Measurements from ENCODE around the gene RPS3. TPM values are rescaled to one million over a fixed set of nuclear protein-coding genes. Genes with fewer than 3 reads are reported as not detected.
A peak's percentile ranks its signal among the peaks of the same experiment; 100 is the strongest.

Gene RPS3
- total RNA-seq, 2 experiments from 2014 or later = 4,423 to 4,525 TPM

DNA sequence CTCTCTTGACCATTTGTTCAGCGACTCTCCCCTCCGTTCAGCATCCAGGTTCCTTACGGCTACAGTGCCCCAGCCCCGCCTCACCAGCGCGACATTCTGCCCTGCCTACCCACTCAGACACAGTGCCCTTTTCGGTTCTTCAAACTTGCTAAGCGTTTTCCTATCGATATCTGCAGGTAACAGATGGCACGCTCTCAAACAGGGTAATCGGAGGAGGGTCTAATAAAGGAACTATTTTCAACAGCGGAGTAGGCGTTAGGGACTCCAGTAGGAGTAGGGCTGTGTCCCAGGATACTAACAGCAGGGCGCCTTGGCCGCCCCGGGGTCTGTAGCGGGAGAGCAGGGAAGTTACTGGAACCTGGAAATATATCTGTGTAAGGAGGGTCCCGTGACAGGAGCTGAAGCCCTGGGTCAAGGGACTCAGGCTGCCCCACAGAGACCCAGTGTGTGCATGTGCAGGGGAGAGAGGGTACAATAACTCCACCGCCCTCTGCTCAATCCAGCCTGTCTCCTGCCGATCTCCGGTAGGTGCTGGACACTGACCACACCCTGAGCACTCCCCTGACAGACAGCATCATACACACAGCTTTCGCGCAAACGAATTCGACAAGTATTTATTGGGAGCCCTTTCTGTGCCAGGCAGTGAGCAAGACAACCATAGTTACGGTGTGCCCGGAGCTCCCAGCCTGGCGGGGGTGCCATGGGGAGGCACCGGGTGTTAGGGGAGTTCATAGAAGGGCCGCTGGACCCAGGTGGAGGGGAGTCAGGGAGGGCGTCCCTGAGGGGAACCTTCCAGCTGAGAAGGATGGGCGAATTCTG, 31.6 kb downstream of the RPS3 start:
- H3K4me3 Mint-ChIP-seq = peak overlapping the region; percentile 52
- no peak for DNase-seq
- POLR2A ChIA-PET = interaction anchor here (1.1 kb wide), 1 partner anchor 30 kb away, joined by 4 read pairs; no protein-coding TSS in a partner anchor
- CTCF ChIA-PET = interaction anchor here (0.8 to 1.9 kb wide), 8 partner anchors 13 to 102 kb away, joined by 3 to 6 read pairs (median 4); partner anchors contain the start of gene GDPD5
- peaks cover 7% of the 10 kb centered on the region for H3K9me3 Mint-ChIP-seq
- peaks cover 15% of the 10 kb centered on the region for H3K4me1 Mint-ChIP-seq (ENCODE audit: low read depth)
- intact Hi-C loops (cut with micrococcal nuclease) = loop anchor here (2.0 kb wide), 1 partner anchor 30 kb away; no protein-coding TSS in a partner anchor
- H3K27me3 Mint-ChIP-seq = peaks cover 36% of the 10 kb centered on the region
- no peak overlapping the region for H3K27ac Mint-ChIP-seq
- peaks cover 6% of the 10 kb centered on the region for H3K36me3 Mint-ChIP-seq

DNA sequence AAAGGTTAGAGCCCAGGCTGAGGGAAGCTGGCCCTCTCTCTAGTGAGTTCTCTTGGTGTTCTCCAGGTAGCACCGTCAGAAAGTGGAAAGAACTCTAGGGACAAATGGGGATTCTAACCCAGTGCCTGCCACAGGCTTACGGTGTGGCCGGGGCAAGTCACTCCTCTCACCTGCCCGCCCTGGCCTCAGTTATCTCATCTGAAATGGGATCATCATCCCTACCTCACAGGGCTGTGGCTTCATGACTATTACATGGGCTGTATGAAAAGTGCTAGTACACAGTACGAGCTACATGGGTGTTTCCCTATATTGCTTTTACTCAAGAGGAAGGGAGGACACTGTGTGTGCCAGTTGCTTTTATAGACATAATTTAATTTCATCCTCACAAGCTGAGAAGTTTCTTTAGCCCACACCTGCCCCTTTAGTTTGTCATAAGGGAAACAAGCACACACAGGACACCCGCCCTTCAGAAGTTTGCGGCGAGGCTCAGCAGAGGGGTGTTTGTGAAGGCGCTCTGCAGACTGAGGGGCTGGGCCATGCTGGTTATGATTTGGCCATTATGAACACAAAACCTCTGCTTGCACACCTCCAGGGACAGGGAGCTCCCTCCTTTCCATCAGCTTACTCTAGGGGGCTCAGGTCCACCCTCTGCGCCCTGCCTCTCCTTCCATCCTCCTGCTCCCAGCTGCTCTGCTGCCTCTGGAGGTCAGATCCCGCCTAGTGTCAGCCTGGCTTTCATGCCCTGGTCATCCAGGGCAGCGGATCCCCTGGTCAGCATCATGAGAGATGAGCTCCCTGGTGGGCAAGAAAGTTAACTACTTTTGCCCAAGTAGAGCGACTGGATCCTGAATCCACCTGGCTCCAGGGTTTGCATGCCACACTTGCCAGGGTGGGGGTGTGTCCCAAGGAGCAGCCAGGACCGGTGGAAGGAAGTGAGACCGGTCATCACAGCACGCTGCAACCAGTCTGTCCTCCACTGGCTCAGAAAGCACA, 32.5 kb downstream of the RPS3 start:
- CTCF ChIA-PET = interaction anchor here (0.8 to 1.9 kb wide), 6 partner anchors 24 to 101 kb away, joined by 3 to 4 read pairs (median 3); partner anchors contain the start of gene GDPD5
- Mint-ChIP-seq H3K4me1 (ENCODE audit: low read depth) (peaks cover 15% of the 10 kb centered on the region), H3K27ac (no peak overlapping the region), H3K4me3 (no peak overlapping the region), H3K27me3 (peaks cover 36% of the 10 kb centered on the region), H3K9me3 (peaks cover 7% of the 10 kb centered on the region), H3K36me3 (peaks cover 6% of the 10 kb centered on the region)
- POLR2A ChIA-PET = interaction anchor here (0.8 to 1.1 kb wide), 2 partner anchors 31 to 94 kb away, joined by 3 to 4 read pairs; partner anchors contain the start of gene GDPD5
- no peak for DNase-seq
- intact Hi-C loops (cut with micrococcal nuclease) = loop anchor here (2.0 kb wide), 1 partner anchor 31 kb away; no protein-coding TSS in a partner anchor

DNA sequence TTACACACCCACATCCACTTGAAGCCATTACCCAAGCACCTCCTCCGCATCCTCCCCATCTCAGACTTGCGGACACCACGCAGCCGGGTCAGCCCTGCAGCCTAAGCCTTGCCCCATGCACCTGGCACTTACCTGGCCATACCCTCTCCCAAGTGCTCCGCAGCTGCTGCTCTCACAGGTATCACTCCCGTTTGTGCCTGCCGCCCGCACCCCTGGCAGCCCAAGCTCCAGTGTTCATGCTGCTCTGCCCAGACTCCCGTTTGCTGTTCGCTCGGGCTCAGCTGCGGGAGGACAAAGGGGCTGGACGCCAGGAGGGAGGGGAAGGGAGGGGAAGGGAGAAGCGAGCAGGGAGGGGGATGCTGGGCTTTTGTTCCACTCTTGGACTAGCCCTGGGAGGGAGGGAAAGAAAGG, 33.6 kb downstream of the RPS3 start, which contains the start of gene KLHL35:
Gene KLHL35 (minus strand): TSS at position 293 of the 411 bp plus-strand sequence. CDS start 2,574 bp downstream, outside the sequence.
- Mint-ChIP-seq H3K27ac (no peak within 1 kb of the TSS), H3K9me3 (peaks cover 7% of the 10 kb centered on the region), H3K4me3 (no peak within 1 kb of the TSS), H3K27me3 (peaks cover 36% of the 10 kb centered on the region), H3K36me3 (peaks cover 6% of the 10 kb centered on the region), H3K4me1 (ENCODE audit: low read depth) (peaks cover 15% of the 10 kb centered on the region)
- ChIA-PET CTCF (interaction anchor here (1.3 kb wide), 1 partner anchor 99 kb away, joined by 3 read pairs; no protein-coding TSS in a partner anchor), POLR2A (interaction anchor here (1.5 kb wide), 1 partner anchor 15 kb away, joined by 3 read pairs; no protein-coding TSS in a partner anchor)
- intact Hi-C loops (cut with micrococcal nuclease) = no loop called here
- DNase-seq = no peak

DNA sequence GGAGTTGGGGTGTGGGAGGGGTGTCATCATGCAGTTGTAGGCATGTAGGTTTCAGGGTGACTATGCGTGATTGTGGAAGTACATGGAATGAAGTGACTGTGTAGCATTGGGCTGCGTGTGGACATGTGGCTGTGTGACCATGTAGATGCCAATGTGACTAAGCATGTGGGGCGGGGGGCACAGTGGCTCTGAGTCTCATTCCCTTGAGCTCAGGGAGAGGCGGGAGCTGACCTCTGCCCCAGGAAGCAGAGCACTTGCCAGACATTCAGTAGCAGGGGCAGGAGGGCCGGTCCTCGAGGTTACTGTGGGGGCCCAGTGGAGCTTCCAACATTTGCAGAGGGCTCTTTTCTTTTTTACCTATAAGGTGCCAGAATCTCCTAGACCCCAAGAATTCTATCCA, 34.1 kb downstream of the RPS3 start:
- Mint-ChIP-seq H3K4me1 (ENCODE audit: low read depth) (peaks cover 15% of the 10 kb centered on the region), H3K36me3 (peaks cover 6% of the 10 kb centered on the region), H3K9me3 (peaks cover 7% of the 10 kb centered on the region), H3K4me3 (no peak overlapping the region), H3K27me3 (peaks cover 36% of the 10 kb centered on the region), H3K27ac (no peak overlapping the region)
- POLR2A ChIA-PET = interaction anchor here (1.5 kb wide), 1 partner anchor 16 kb away, joined by 3 read pairs; no protein-coding TSS in a partner anchor
- no peak for DNase-seq
- CTCF ChIA-PET = interaction anchor here (1.2 to 1.8 kb wide), 2 partner anchors 11 to 45 kb away, joined by 5 to 6 read pairs; no protein-coding TSS in a partner anchor
- intact Hi-C loops (cut with micrococcal nuclease) = no loop called here

DNA sequence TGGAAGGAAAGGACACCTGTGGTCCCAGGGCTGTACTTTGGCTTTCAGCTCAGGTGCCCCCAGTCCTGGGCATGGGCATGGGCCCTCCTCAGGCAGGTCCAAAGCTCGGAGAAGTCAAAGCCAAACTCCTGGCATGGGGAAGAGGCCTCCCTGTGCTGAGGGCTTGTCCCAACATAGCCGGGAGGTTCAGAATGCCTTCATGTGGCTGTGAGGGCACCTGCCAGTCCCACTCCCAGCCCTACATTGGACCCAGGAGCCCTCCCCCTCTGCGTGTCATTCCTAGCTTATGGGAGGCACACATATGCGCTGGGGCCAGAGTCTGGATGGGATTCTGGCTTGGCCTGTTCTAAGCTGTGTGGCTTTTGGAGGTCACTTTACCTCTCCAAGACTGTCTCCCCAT, 34.7 kb downstream of the RPS3 start:
- Mint-ChIP-seq H3K36me3 (peaks cover 6% of the 10 kb centered on the region), H3K9me3 (peaks cover 5% of the 10 kb centered on the region), H3K4me1 (ENCODE audit: low read depth) (peaks cover 11% of the 10 kb centered on the region), H3K27me3 (peaks cover 31% of the 10 kb centered on the region), H3K27ac (no peak overlapping the region), H3K4me3 (no peak overlapping the region)
- POLR2A ChIA-PET = interaction anchor here (1.5 kb wide), 1 partner anchor 17 kb away, joined by 3 read pairs; no protein-coding TSS in a partner anchor
- no peak for DNase-seq
- CTCF ChIA-PET = interaction anchor here (1.0 to 1.8 kb wide), 3 partner anchors 10 to 290 kb away, joined by 3 to 6 read pairs (median 5); no protein-coding TSS in a partner anchor
- intact Hi-C loops (cut with micrococcal nuclease) = no loop called here

DNA sequence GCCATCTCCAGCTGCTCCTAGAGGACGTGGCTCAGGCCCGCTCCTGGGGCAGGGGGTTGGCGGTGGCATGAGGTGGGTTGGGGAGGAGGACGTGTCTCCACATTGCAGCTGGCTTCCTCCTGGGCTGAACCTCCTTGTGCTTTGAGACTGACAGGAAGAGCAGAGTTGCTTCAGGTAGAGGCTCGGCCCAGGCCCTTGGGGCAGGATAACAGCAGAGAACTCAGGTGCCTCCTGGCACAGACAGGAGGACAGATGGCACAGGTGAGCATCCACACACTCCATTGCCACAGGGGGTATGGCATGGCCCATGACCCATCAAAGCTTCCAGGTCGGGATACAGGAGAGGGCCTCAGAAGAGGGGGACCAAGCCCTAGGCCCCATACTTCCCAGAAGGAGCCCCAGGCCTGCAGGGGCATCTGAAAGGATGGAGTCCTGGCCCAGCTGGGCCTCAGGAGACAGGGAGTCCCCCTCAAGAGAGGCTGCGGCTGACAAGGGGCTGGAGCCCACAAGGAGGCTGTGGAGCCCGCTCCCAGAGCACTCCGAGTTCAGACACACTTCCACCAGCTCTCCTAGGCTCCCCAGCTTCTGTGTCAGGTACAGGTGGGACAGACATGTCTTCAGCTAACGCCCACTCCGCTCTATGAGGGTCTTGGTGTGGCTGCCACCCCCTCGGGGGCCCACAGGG, 35.7 kb downstream of the RPS3 start:
- ChIA-PET CTCF (interaction anchor here (1.0 to 1.8 kb wide), 2 partner anchors 9 to 291 kb away, joined by 3 to 6 read pairs; no protein-coding TSS in a partner anchor), POLR2A (no interaction called here)
- H3K9me3 Mint-ChIP-seq = no peaks in the 10 kb centered on the region
- H3K27ac Mint-ChIP-seq = no peak overlapping the region
- no peak for DNase-seq
- H3K36me3 Mint-ChIP-seq = peaks cover 2% of the 10 kb centered on the region
- no peak overlapping the region for H3K4me3 Mint-ChIP-seq
- intact Hi-C loops (cut with micrococcal nuclease) = no loop called here
- H3K27me3 Mint-ChIP-seq = peaks cover 26% of the 10 kb centered on the region
- H3K4me1 Mint-ChIP-seq (ENCODE audit: low read depth) = peaks cover 8% of the 10 kb centered on the region

DNA sequence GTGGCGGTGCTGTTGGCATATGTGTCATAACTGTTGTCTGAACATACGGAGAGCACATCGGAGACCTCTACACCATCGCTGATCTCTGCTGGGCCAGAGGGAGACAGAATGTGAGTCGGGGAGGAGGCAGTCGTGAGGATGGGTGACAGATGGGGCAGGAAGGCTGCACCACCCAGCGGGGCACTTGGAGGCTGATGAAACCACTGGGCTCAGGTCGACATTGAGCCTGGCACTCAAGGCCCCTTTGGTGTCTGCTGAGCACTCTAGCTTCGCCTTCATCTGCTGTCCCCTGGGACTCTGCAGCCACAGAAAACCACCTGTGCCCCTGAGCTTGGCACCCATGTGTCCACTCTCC, 36.2 kb downstream of the RPS3 start:
- no peaks in the 10 kb centered on the region for H3K9me3 Mint-ChIP-seq
- no peak overlapping the region for H3K27ac Mint-ChIP-seq
- no peak for DNase-seq
- no peak overlapping the region for H3K4me3 Mint-ChIP-seq
- H3K27me3 Mint-ChIP-seq = peaks cover 25% of the 10 kb centered on the region
- peaks cover 7% of the 10 kb centered on the region for H3K4me1 Mint-ChIP-seq (ENCODE audit: low read depth)
- H3K36me3 Mint-ChIP-seq = peaks cover 2% of the 10 kb centered on the region
- ChIA-PET CTCF (interaction anchor here (0.7 kb wide), 2 partner anchors 9 to 16 kb away, joined by 3 to 4 read pairs; no protein-coding TSS in a partner anchor), POLR2A (no interaction called here)
- intact Hi-C loops (cut with micrococcal nuclease) = no loop called here

DNA sequence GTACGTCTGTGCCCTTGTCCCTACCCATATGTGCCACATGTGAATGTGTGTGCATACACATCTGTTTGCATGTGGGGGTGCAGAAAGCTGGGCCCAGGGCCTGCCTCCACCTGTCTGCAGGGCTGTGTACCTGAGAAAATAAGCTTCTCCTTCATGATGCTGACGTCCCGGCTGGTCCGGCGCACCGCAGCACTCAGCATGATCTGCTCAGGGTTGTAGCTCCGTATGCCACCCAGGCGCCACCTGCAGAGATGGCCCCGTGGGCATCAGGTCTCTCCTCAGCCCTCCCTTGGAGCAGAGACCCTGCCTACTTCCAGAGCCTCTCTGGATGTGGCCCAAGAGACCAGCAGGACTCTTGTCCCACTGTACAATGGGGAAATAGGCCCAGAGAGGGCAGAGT, 37.5 kb downstream of the RPS3 start:
- H3K4me1 Mint-ChIP-seq (ENCODE audit: low read depth) = peaks cover 2% of the 10 kb centered on the region
- peaks cover 2% of the 10 kb centered on the region for H3K36me3 Mint-ChIP-seq
- intact Hi-C loops (cut with micrococcal nuclease) = no loop called here
- H3K4me3 Mint-ChIP-seq = no peak overlapping the region
- ChIA-PET CTCF (no interaction called here), POLR2A (interaction anchor here (0.6 kb wide), 1 partner anchor 644 kb away, joined by 4 read pairs; no protein-coding TSS in a partner anchor)
- DNase-seq = no peak
- peaks cover 13% of the 10 kb centered on the region for H3K27me3 Mint-ChIP-seq
- no peak overlapping the region for H3K27ac Mint-ChIP-seq
- no peaks in the 10 kb centered on the region for H3K9me3 Mint-ChIP-seq

DNA sequence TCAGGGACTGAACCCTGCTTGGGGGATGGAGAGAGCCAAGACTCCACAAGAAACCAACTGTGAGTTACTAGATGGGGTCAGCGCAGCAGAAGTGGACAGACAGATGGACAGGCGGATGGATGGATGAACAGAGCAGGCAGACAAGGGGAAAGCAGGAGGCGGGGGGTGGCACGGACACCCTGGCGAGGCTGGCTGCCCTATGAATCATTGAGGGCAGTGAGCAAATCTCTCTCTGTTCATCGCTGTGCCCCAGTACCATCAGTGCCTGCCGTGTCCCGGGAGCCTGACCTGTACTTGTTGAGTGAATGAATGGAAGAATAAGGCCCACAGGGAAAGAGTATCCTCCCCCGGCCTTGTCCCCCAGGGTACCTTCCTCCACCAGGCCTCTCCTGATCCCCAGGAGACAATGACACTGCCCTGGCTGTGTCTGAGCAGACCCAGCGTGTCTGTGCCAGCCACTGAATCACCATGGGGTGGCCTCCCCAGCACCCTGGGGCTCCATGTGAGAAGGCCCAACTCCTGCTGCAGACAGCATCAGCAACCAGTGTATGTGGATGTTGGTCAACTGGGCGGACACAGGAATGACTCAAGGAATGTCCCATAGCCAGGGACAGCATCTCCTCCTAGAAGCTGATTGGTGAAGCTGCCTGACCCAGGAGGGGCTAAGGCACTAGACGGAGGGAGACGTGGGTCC, 38.8 kb downstream of the RPS3 start:
- intact Hi-C loops (cut with micrococcal nuclease) = no loop called here
- Mint-ChIP-seq H3K4me1 (ENCODE audit: low read depth) (no peaks in the 10 kb centered on the region), H3K36me3 (peaks cover 2% of the 10 kb centered on the region), H3K9me3 (no peaks in the 10 kb centered on the region), H3K27me3 (peaks cover 4% of the 10 kb centered on the region), H3K27ac (no peak overlapping the region), H3K4me3 (no peak overlapping the region)
- POLR2A ChIA-PET = no interaction called here
- DNase-seq = no peak
- CTCF ChIA-PET = no interaction called here

DNA sequence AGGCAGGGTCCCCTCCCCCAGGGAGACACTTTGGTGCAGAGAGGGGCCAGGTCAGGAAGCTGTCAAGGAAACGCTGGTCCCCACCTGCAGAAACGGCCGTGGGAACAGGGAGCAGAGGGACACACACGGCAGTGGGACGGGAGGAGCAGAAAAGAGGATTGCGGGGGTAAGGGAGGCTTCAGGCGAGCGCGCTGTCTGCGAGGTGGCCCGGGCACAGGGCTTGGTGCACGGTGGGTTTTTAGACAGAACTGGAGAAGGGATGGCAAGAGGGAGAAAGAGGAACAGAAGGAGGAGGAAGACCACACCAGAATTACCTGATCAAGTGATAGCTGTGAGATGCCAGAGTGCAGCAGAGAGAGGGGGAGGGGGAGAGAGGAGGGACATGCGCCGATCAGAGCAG, 39.7 kb downstream of the RPS3 start:
- no peaks in the 10 kb centered on the region for H3K9me3 Mint-ChIP-seq
- CTCF ChIA-PET = interaction anchor here (1.5 kb wide), 1 partner anchor 95 kb away, joined by 7 read pairs; no protein-coding TSS in a partner anchor
- POLR2A ChIA-PET = no interaction called here
- no peak overlapping the region for H3K27ac Mint-ChIP-seq
- H3K4me3 Mint-ChIP-seq = no peak overlapping the region
- H3K4me1 Mint-ChIP-seq (ENCODE audit: low read depth) = no peaks in the 10 kb centered on the region
- H3K27me3 Mint-ChIP-seq = no peaks in the 10 kb centered on the region
- intact Hi-C loops (cut with micrococcal nuclease) = no loop called here
- peaks cover 2% of the 10 kb centered on the region for H3K36me3 Mint-ChIP-seq
- DNase-seq = no peak

Measured in activated CD4-positive, alpha-beta memory T cell treated with anti-CD3 and anti-CD28 coated beads for 36 hours (primary cell).